K562 (cell line): Measurements from ENCODE around the gene SPACA9. TPM values are rescaled to one million over a fixed set of nuclear protein-coding genes. Genes with fewer than 3 reads are reported as not detected.

Experiments used
- ATAC-seq: fragments of 200-7000 bp; cut with Tn5 transposase; 3 replicates; pipeline ENCODE4 v1.9.1; 2020; ENCODE audit warnings: moderate library complexity
- BruUV-seq: library from RNA; stranded (reverse); fragments of 400-500 nt; replicated peaks from 2 replicates; lab custom pipeline; 2021; lab: Mats Ljungman, UMichigan
- CTCF ChIA-PET: fragments of 300-600 bp; formaldehyde crosslinking; extraction: SDS; loops from one replicate; lab custom pipeline; 2021; ENCODE audit warnings: low intra/inter-chr PET ratio; lab: Yijun Ruan, JAX
- POLR2A ChIA-PET: fragments of 300-600, 350-650 bp; sonication (Branson Sonifier 250); formaldehyde crosslinking; extraction: SDS; loops from one replicate; lab custom pipeline; 2021; ENCODE audit warnings: antibody characterized with exemption, inconsistent platforms; lab: Yijun Ruan, JAX
- DNase-seq, 4 experiments: peaks; one replicate each; pipeline versions ENCODE4 v3.0.0 to v3.0.0-alpha.2; 2011 to 2018; ENCODE audit warnings: low spot score in 3 of 4, mixed read lengths in 3 of 4; ENCODE audit errors: extremely low read depth in 1 of 4
- FAIRE-seq: peaks from 2 replicates; lab custom pipeline; 2011; peaks lifted over from hg19 to GRCh38; lab: Jason Lieb, UNC
- H2AFZ ChIP-seq: 2 replicates; pipeline ENCODE4 v1.6.0; 2011; ENCODE audit warnings: low read depth, low read length, control low read depth, inconsistent platforms
- H3K27ac ChIP-seq: fragments of 200-600 bp; 3 replicates; pipeline ENCODE4 v1.8.0; 2011; ENCODE audit warnings: low read depth, mild to moderate bottlenecking, control low read depth, inconsistent platforms, low read length, moderate library complexity, mixed read lengths; ENCODE audit errors: extremely low read depth
- H3K27me3 ChIP-seq, 2 experiments: fragments of 300-600 bp in 1 of 2; 2 replicates in 1 of 2; 3 replicates in 1 of 2; pipeline versions ENCODE4 v1.6.0 to v1.8.0; 2011; ENCODE audit warnings: inconsistent platforms in 2 of 2, low read length in 2 of 2, mild to moderate bottlenecking in 1 of 2, mixed read lengths in 1 of 2, moderate library complexity in 1 of 2; ENCODE audit not compliant: control insufficient read depth in 2 of 2, insufficient read depth in 2 of 2
- H3K36me3 ChIP-seq: fragments of 300-600 bp; 3 replicates; pipeline ENCODE4 v1.8.0; 2011; ENCODE audit warnings: mild to moderate bottlenecking, low read length, inconsistent platforms; ENCODE audit not compliant: control insufficient read depth, insufficient read depth
- H3K4me1 ChIP-seq, 2 experiments: fragments of 200-600 bp in 1 of 2; replicated peaks in 1 of 2; 2 replicates in 1 of 2; 3 replicates in 1 of 2; pipeline versions ENCODE4 v1.5.1 to v1.8.0; 2011; ENCODE audit warnings: inconsistent platforms in 2 of 2, low read length in 2 of 2, mild to moderate bottlenecking in 1 of 2, mixed read lengths in 1 of 2, moderate library complexity in 1 of 2; ENCODE audit not compliant: control insufficient read depth in 2 of 2, insufficient read depth in 2 of 2
- H3K4me2 ChIP-seq: 2 replicates; pipeline ENCODE4 v1.6.1; 2011; ENCODE audit warnings: low read length, control low read depth, inconsistent platforms, mixed read lengths; ENCODE audit not compliant: insufficient read depth
- H3K4me3 ChIP-seq: fragments of 200-600 bp; sonication (generic), shearing (Covaris generic); 2 replicates; pipeline ENCODE4 v1.5.1; 2016; ENCODE audit warnings: control low read depth, inconsistent platforms
- H3K79me2 ChIP-seq: fragments of 200-600 bp; 3 replicates; pipeline ENCODE4 v1.8.0; 2011; ENCODE audit warnings: low read length, inconsistent platforms; ENCODE audit not compliant: control insufficient read depth, insufficient read depth
- H3K9ac ChIP-seq, 2 experiments: 2 replicates each; pipeline versions ENCODE4 v1.6.0 to v1.6.1; 2011; ENCODE audit warnings: low read depth in 2 of 2, low read length in 2 of 2, control low read depth in 1 of 2, inconsistent platforms in 1 of 2, mild to moderate bottlenecking in 1 of 2, mixed read lengths in 1 of 2; ENCODE audit not compliant: insufficient read depth in 1 of 2
- H3K9me1 ChIP-seq: one replicate; pipeline ENCODE4 v1.6.0; 2011; ENCODE audit warnings: inconsistent platforms, mild to moderate bottlenecking, low read length, moderate library complexity; ENCODE audit not compliant: control insufficient read depth, insufficient read depth
- H3K9me3 ChIP-seq: replicated peaks from 2 replicates; pipeline ENCODE4 v1.5.1; 2011; ENCODE audit warnings: low read depth, low read length, inconsistent platforms; ENCODE audit not compliant: control insufficient read depth, insufficient read depth
- H4K20me1 ChIP-seq: replicated peaks from 2 replicates; pipeline ENCODE4 v1.6.1; 2011; ENCODE audit warnings: low read length, inconsistent platforms, mixed read lengths; ENCODE audit not compliant: control insufficient read depth, insufficient read depth
- ADNP ChIP-seq: fragments of 200-800 bp; sonication (Bioruptor generic); IDR thresholded peaks from 2 replicates; pipeline ENCODE4 v1.6.1; 2016; ENCODE audit warnings: missing genetic modification characterization, missing compliant biosample characterization
- BCOR ChIP-seq: fragments of 450-650 bp; IDR thresholded peaks from 2 replicates; pipeline ENCODE4 v1.6.1; 2016
- E2F6 ChIP-seq, 2 experiments: IDR thresholded peaks; 2 replicates each; pipeline ENCODE4 v1.6.1; 2011; ENCODE audit warnings: borderline replicate concordance in 1 of 2, control low read depth in 1 of 2, low read depth in 1 of 2, low read length in 1 of 2, mild to moderate bottlenecking in 1 of 2, mixed read lengths in 1 of 2, moderate library complexity in 1 of 2; ENCODE audit not compliant: insufficient read depth in 1 of 2, insufficient read length in 1 of 2, poor library complexity in 1 of 2, severe bottlenecking in 1 of 2; ENCODE audit errors: extremely low read depth in 1 of 2
- KDM1A ChIP-seq, 2 experiments: fragments of 450-650 bp; IDR thresholded peaks; 2 replicates each; pipeline ENCODE4 v1.6.1; 2016; ENCODE audit warnings: mild to moderate bottlenecking in 2 of 2
- RBM25 ChIP-seq: fragments of 200-400 bp; formaldehyde crosslinking; IDR thresholded peaks from 2 replicates; pipeline ENCODE4 v1.6.1; 2018; ENCODE audit warnings: low read length, low read depth, moderate library complexity; ENCODE audit not compliant: severe bottlenecking
- RCOR1 ChIP-seq, 2 experiments: IDR thresholded peaks; 2 replicates each; pipeline ENCODE4 v1.6.1; 2012; ENCODE audit warnings: low read depth in 2 of 2, low read length in 2 of 2, borderline replicate concordance in 1 of 2, improper control_type of control experiment in 1 of 2
- SPI1 ChIP-seq: IDR thresholded peaks from 2 replicates; pipeline ENCODE4 v1.6.1; 2011; ENCODE audit warnings: low read depth, low read length, control low read depth, borderline replicate concordance
- ZNF124 ChIP-seq: sonication (generic); formaldehyde crosslinking; IDR thresholded peaks from 2 replicates; pipeline ENCODE4 v1.8.1; 2022; ENCODE audit warnings: missing genetic modification reagents
- WGBS: fragments of 100-300 bp; shearing (Covaris generic); methylation state at CpG from one replicate; pipeline ENCODE4 v1.1.6; 2016; ENCODE audit warnings: low coverage, mixed read lengths; ENCODE audit not compliant: insufficient coverage; ENCODE audit errors: missing lambda C conversion rate; 5-methylcytosine and 5-hydroxymethylcytosine counted together
- in situ Hi-C: fragments of 300-500 bp; cut with MboI; formaldehyde crosslinking; loops from 4 replicates; pipeline ENCODE4 v1.15.0; 2018; ENCODE audit warnings: inconsistent platforms, mixed read lengths
- intact Hi-C: fragments of 100-400 bp; cut with micrococcal nuclease; formaldehyde crosslinking; loops from 2 replicates; pipeline ENCODE4 v1.14.2; 2022
- polyA plus RNA-seq, 8 experiments: library from polyadenylated mRNA; depleted of rRNA in 4 of 8; stranded (reverse) in 5 of 8; unstranded in 3 of 8; fragments of >200 nt; fragmentation: Nextera tagmentation in 2 of 8; fragmentation: Illumina TruSeq in 1 of 8; extraction: Ambion mirVana in 2 of 8; extraction: Trizol in 1 of 8; gene quantifications; 2 replicates each; pipeline versions ENCODE4 v1.2.1 to v1.2.3, GENCODE V29; 2011 to 2014; ENCODE audit warnings: inconsistent platforms in 1 of 8, missing spikeins in 1 of 8
- total RNA-seq, 7 experiments: library from RNA; depleted of rRNA in 6 of 7; stranded (reverse); fragments of >200 nt in 6 of 7; fragmentation: Illumina TruSeq in 2 of 7; extraction: Trizol in 2 of 7; gene quantifications; 2 replicates each; pipeline versions ENCODE4 v1.2.1 to v1.2.3, GENCODE V29; 2011 to 2021; ENCODE audit warnings: low replicate concordance in 1 of 7

SPACA9 gene
- total and polyA plus RNA-seq, 9 of the 15 experiments (the other 6 are each of a cell fraction or from before 2014, with no cell fraction given), result 0.06 to 0.51 (median 0.36) TPM

- Histone ChIP-seq H3K79me2 (no peaks in the 10 kb centered on the region), H3K27me3 (peaks cover 25 to 50% of the 10 kb centered on the region in 2 experiments; a peak in 4 of 5 replicates), H3K9ac (no peak overlapping the region), H4K20me1 (peaks cover 4% of the 10 kb centered on the region; the same call in 1 of the 2 replicates), H2AFZ (0 out of 2 replicates have a peak overlapping the region, but pooled peaks have one; percentile 18), H3K36me3 (no peaks in the 10 kb centered on the region), H3K4me2 (no peak overlapping the region), H3K9me1 (no peaks in the 10 kb centered on the region), H3K27ac (no peak overlapping the region), H3K9me3 (no peaks in the 10 kb centered on the region), H3K4me1 (peaks cover 0 to 18% of the 10 kb centered on the region in 2 experiments; a peak in 3 of 5 replicates), H3K4me3 (no peak overlapping the region)
- DNase-seq, result no peak
- TF ChIP-seq RBM25 (peak; percentile 77), RCOR1 (IDR thresholded peaks at IDR 0.05; ENCODE audit: borderline replicate concordance in 1 of 2, low read depth in 2 of 2, low read length in 2 of 2) (0 out of 4 replicates have a peak, but pooled peaks of 1 of the 2 experiments have one; percentile 31), E2F6 (IDR thresholded peaks at IDR 0.05; ENCODE audit: borderline replicate concordance in 1 of 2, extremely low read depth in 1 of 2, insufficient read depth in 1 of 2, insufficient read length in 1 of 2, low read depth in 1 of 2, low read length in 1 of 2, poor library complexity in 1 of 2, severe bottlenecking in 1 of 2) (no peak), KDM1A (IDR thresholded peaks at IDR 0.05) (peak; percentile 66 to 77), BCOR (peak; percentile 85), ADNP (tag) (peak; percentile 68), ZNF124 (CRISPR knock-in tag) (no peak), SPI1 (peak; percentile 74)
- no TSS peak for BruUV-seq
- intact Hi-C loops, result no loop called here
- no peak for ATAC-seq
- ChIA-PET CTCF (no interaction called here), POLR2A (interaction anchor here (0.7 to 1.4 kb wide), 2 partner anchors 8 to 18 kb away, joined by 3 to 6 read pairs; no protein-coding TSS in a partner anchor)
- FAIRE-seq, result peak; percentile 40
- in situ Hi-C loops, result no loop called here
- WGBS, result 66% methylated on average over 6 of the region's 6 CpGs
Observed at GRCh38 chr9:132879457-132880323, 992 bp downstream of the SPACA9 start.
